Head of caudate nucleus (tissue), 42 donors: Measurements from ENCODE around the gene SLC26A4.

Experiments
- DNase-seq, 42 donors: peaks; one replicate each; pipeline versions ENCODE4 v3.0.0 to v3.0.0-alpha.2; 2020 to 2021; ENCODE audit warnings: mixed read lengths in 7 of 42
- intact Hi-C: fragments of 100-400 bp; cut with DNase I; formaldehyde crosslinking; loops from one replicate; pipeline ENCODE4 v1.15.0; 2022

SLC26A4 gene

GRCh38 chr7:107652642-107653041 is 8.0 kb upstream of the SLC26A4 start:
- intact Hi-C loops: no loop called here
- no peak for DNase-seq

DNA sequence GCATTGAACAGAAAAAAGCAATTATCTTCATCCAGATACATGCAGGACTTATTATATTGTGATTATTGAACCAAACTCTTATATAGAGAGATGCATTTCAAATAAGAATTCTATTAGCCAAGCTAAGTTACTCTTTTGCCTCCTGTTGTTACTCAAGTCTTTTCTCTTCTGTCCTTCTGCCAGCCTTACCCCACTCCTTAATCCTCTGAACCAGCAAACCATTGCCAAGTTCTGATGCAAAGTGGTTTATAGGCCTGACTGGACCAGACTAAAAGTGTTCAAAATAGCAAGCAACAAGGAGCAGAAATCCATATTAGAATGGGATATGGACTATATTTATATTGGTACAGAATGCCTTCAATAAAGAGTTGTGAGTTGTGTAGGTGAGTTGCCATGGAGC is 2.2 kb upstream of the SLC26A4 start:
- intact Hi-C loops: no loop called here
- DNase-seq: no peak

GRCh38 chr7:107659666-107660065 is 962 bp upstream of the SLC26A4 start:
- DNase-seq: no peak
- intact Hi-C loops: no loop called here

DNA sequence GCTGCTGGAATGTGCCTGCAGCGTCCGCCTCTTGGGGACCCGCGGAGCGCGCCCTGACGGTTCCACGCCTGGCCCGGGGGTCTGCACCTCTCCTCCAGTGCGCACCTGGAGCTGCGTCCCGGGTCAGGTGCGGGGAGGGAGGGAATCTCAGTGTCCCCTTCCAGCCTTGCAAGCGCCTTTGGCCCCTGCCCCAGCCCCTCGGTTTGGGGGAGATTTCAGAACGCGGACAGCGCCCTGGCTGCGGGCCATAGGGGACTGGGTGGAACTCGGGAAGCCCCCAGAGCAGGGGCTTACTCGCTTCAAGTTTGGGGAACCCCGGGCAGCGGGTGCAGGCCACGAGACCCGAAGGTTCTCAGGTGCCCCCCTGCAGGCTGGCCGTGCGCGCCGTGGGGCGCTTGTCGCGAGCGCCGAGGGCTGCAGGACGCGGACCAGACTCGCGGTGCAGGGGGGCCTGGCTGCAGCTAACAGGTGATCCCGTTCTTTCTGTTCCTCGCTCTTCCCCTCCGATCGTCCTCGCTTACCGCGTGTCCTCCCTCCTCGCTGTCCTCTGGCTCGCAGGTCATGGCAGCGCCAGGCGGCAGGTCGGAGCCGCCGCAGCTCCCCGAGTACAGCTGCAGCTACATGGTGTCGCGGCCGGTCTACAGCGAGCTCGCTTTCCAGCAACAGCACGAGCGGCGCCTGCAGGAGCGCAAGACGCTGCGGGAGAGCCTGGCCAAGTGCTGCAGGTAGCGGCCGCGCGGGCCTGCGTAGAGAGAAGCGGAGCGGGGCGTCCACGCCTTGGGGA is 645 bp downstream of the SLC26A4 start:
- DNase-seq: peak in 39 of 42 donors; percentile 11 to 76 (median 44)

GRCh38 chr7:107661865-107662379 is 1.3 kb downstream of the SLC26A4 start:
- no peak for DNase-seq
- intact Hi-C loops: no loop called here

More for the DNA sequence above, 645 bp downstream of the SLC26A4 start:
- intact Hi-C loops: no loop called here

- no peak for DNase-seq
- intact Hi-C loops: no loop called here
Observed at GRCh38 chr7:107663196-107663595, 2.6 kb downstream of the SLC26A4 start.

GRCh38 chr7:107666790-107667189 is 6.2 kb downstream of the SLC26A4 start:
- intact Hi-C loops: no loop called here
- DNase-seq: no peak

DNA sequence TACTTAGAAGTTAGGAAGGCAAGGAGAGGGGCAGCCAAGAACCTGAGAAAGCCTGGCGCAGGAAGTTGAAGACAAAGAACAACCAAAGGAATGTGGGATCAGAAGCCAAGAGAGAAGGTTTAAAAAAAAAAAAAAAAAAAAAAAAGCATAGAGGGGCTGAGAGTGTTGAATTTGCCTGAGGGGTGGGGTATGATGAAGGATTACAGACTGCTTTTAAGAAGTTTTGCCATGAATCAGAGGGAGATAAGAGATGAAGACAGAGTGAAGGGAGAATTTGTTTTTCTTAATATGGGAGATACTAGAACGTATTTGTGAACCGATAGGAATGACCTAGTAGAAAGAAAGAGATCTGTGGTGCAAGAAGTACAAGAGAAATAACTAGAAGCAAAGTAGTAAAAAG is 6.7 kb downstream of the SLC26A4 start:
- intact Hi-C loops: no loop called here
- no peak for DNase-seq

- intact Hi-C loops: no loop called here
- no peak for DNase-seq
Observed at GRCh38 chr7:107668296-107668695, 7.7 kb downstream of the SLC26A4 start.

DNA sequence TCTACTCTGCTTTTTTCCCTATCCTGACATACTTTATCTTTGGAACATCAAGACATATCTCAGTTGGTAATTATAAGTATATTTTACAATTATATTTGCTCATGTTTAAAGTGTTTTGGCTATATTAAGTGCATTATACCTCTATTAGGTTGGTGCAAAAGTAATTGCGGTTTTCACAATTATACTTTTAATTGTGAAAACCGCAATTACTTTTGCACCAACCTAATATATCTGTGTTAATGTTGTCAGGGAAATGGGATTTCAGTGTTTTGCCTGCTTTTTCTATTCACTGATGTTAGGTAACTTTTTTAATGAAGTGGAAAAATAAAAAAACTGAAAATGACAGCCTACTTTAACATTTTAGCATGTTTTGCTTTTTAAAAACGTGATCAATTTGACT is 11.6 kb downstream of the SLC26A4 start:
- intact Hi-C loops: no loop called here
- DNase-seq: no peak

DNA sequence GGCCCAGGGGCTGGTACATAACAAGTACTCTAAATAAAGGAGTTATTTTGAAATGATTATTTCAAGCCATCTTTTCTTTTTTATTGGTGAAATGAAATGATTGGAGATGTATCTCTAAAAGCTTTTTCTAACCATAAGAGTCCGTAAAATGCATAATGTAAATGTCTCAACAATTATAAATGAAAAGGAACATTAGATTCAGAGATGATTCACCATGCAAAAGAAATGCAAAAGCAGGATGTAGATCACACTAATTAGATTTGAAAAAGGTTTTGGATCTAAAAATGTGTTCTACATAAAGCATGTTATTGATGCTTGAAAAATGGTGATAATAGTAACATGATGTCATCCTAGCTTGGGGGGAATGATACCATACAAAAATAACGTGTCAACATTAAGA is 15.6 kb downstream of the SLC26A4 start:
- DNase-seq: no peak
- intact Hi-C loops: no loop called here

- no peak for DNase-seq
- intact Hi-C loops: no loop called here
Observed at GRCh38 chr7:107678110-107678753, 17.6 kb downstream of the SLC26A4 start.

- intact Hi-C loops: no loop called here
- DNase-seq: no peak
Observed at GRCh38 chr7:107680478-107680877, 19.9 kb downstream of the SLC26A4 start.

DNA sequence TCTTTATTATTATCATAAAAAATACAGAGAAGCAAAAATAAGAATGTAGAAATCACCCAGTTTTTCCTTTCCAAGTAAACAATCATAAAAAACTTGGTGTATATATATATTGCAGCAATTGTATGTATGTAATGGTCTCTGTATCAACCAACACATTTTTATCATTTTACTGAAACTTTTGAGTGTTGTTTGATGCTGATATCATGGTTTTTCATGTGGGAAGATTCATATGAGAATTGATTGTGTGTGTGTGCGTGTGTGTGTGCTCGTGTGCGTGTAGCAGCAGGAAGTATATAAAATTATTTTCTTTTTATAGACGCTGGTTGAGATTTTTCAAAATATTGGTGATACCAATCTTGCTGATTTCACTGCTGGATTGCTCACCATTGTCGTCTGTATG is 22.3 kb downstream of the SLC26A4 start:
- intact Hi-C loops: no loop called here
- DNase-seq: no peak

- DNase-seq: no peak
- intact Hi-C loops: no loop called here
Observed at GRCh38 chr7:107684287-107684686, 23.7 kb downstream of the SLC26A4 start.

DNA sequence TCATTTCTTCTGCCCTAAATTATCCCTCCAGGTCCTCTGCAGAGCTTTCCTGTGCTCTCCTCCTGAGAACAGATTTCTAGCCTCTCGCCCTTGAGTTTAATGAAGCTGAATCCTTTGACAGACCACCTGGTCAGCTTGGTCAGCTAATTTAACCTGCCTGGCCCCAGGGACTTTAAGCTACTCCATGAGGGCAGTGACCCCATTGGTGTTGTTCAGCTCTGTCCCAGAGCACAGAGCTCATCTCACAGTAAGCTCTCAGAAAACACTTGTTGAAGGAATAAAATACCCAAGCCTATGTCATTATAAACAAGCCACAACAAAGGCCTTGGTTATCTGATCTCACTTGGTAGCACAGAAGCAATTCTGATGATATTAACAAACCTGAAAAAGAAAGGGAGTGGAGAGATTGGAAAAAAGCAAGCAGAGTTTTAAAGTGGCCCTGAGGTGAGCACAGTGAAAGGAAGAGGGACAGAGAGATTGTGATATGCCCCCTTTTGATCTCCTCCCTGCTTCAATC is 24.4 kb downstream of the SLC26A4 start:
- intact Hi-C loops: no loop called here
- DNase-seq: no peak

GRCh38 chr7:107686816-107687387 is 26.3 kb downstream of the SLC26A4 start:
- intact Hi-C loops: no loop called here
- no peak for DNase-seq

DNA sequence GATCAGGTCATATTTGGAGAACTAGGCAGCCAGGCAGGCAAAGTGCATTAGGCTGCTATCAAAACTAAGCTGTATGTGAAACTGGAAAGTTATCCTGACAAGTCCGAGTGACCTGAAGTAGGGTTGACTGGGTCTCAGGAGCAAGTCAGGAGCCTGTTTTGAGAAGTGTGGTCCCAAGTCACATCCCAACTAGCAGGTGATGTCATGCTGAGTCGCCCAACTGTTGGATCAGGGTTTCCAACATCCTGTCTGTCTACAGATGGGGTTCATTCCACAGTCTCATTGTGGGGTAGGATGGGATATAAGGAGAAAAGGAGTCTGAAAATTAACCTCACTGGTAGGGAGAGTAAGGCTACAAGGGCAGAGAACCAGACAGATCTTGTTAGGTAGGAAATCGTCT is 27.0 kb downstream of the SLC26A4 start:
- intact Hi-C loops: no loop called here
- no peak for DNase-seq

DNA sequence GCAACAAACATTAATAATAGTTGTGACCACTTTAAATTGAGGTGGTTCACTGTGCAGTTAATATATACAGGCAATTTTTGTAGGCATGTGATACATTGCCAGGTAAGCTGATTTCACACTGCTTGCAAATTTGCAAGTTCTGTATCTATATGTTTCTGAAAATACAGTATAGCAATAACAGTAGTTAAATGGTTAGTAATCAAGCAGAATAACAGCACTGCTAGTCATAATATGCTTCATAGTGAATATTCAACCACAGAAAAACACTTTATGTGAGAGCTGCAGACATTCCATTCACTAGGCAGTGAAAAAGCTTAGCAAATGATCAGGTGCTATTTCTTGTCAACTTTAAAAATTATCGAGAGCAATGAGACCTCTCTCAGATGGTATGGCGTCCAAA is 28.9 kb downstream of the SLC26A4 start:
- intact Hi-C loops: no loop called here
- no peak for DNase-seq

- intact Hi-C loops: no loop called here
- DNase-seq: no peak
Observed at GRCh38 chr7:107690084-107690483, 29.5 kb downstream of the SLC26A4 start.
